ES-I3 (cell line): Measurements from ENCODE around the gene MCC.

ENCODE experiments used
- H3K36me3 ChIP-seq: 2 replicates; pipeline ENCODE4 v1.6.1; 2013; ENCODE audit warnings: mild to moderate bottlenecking, low read length, control low read depth, moderate library complexity; ENCODE audit not compliant: insufficient read depth
- H3K4me1 ChIP-seq: 2 replicates; pipeline ENCODE4 v1.6.1; 2013; ENCODE audit warnings: mild to moderate bottlenecking, control low read depth, low read length; ENCODE audit not compliant: insufficient read depth
- H3K9ac ChIP-seq: 2 replicates; pipeline ENCODE4 v1.6.1; 2013; ENCODE audit warnings: low read depth, mild to moderate bottlenecking, low read length, moderate library complexity
- H3K9me3 ChIP-seq: 2 replicates; pipeline ENCODE4 v1.6.1; 2013; ENCODE audit warnings: mild to moderate bottlenecking, low read length, moderate library complexity; ENCODE audit not compliant: control insufficient read depth, insufficient read depth

The MCC gene

GRCh38 chr5:113356487-113356886 lies 131.8 kb downstream of the MCC start:
- Histone ChIP-seq H3K9ac (no peak overlapping the region), H3K4me1 (no peaks in the 10 kb centered on the region), H3K36me3 (no peaks in the 10 kb centered on the region), H3K9me3 (no peaks in the 10 kb centered on the region)

- H3K36me3 ChIP-seq: no peaks in the 10 kb centered on the region
- no peaks in the 10 kb centered on the region for H3K9me3 ChIP-seq
- no peak overlapping the region for H3K9ac ChIP-seq
These were observed 134.2 kb downstream of the MCC start for GRCh38 chr5:113354055-113354454.

GRCh38 chr5:113347572-113347971 lies 140.7 kb downstream of the MCC start:
- Histone ChIP-seq H3K9ac (no peak overlapping the region), H3K4me1 (no peaks in the 10 kb centered on the region), H3K9me3 (no peaks in the 10 kb centered on the region), H3K36me3 (no peaks in the 10 kb centered on the region)

More at GRCh38 chr5:113354055-113354454, 134.2 kb downstream of the MCC start:
- H3K4me1 ChIP-seq: no peaks in the 10 kb centered on the region

GRCh38 chr5:113344973-113345940 lies 143.0 kb downstream of the MCC start:
- Histone ChIP-seq H3K36me3 (no peaks in the 10 kb centered on the region), H3K4me1 (no peaks in the 10 kb centered on the region), H3K9me3 (no peaks in the 10 kb centered on the region), H3K9ac (no peak overlapping the region)

- Histone ChIP-seq H3K9ac (no peak overlapping the region), H3K36me3 (no peaks in the 10 kb centered on the region), H3K4me1 (no peaks in the 10 kb centered on the region), H3K9me3 (no peaks in the 10 kb centered on the region)
These were observed 144.9 kb downstream of the MCC start for GRCh38 chr5:113343343-113343742.

- Histone ChIP-seq H3K9ac (no peak overlapping the region), H3K36me3 (no peaks in the 10 kb centered on the region), H3K4me1 (no peaks in the 10 kb centered on the region), H3K9me3 (no peaks in the 10 kb centered on the region)
These were observed 147.7 kb downstream of the MCC start for GRCh38 chr5:113340537-113340936.

- Histone ChIP-seq H3K9me3 (no peaks in the 10 kb centered on the region), H3K36me3 (no peaks in the 10 kb centered on the region), H3K9ac (no peak overlapping the region), H3K4me1 (no peaks in the 10 kb centered on the region)
These were observed 149.6 kb downstream of the MCC start for GRCh38 chr5:113338628-113339027.

- no peaks in the 10 kb centered on the region for H3K36me3 ChIP-seq
- H3K9me3 ChIP-seq: no peaks in the 10 kb centered on the region
- H3K4me1 ChIP-seq: no peaks in the 10 kb centered on the region
- H3K9ac ChIP-seq: no peak overlapping the region
These were observed 150.5 kb downstream of the MCC start for GRCh38 chr5:113337515-113338415.

GRCh38 chr5:113336975-113337374 lies 151.3 kb downstream of the MCC start:
- no peaks in the 10 kb centered on the region for H3K36me3 ChIP-seq
- H3K4me1 ChIP-seq: no peaks in the 10 kb centered on the region
- no peaks in the 10 kb centered on the region for H3K9me3 ChIP-seq
- no peak overlapping the region for H3K9ac ChIP-seq

GRCh38 chr5:113333411-113333810 lies 154.8 kb downstream of the MCC start:
- Histone ChIP-seq H3K36me3 (no peaks in the 10 kb centered on the region), H3K4me1 (0 out of 2 replicates have a peak, but pooled peaks cover 7% of the 10 kb centered on the region), H3K9ac (no peak overlapping the region), H3K9me3 (no peaks in the 10 kb centered on the region)

GRCh38 chr5:113331209-113331551 lies 157.1 kb downstream of the MCC start:
- no peaks in the 10 kb centered on the region for H3K36me3 ChIP-seq
- H3K4me1 ChIP-seq: 0 out of 2 replicates have a peak, but pooled peaks cover 7% of the 10 kb centered on the region
- H3K9me3 ChIP-seq: no peaks in the 10 kb centered on the region
- no peak overlapping the region for H3K9ac ChIP-seq

- no peaks in the 10 kb centered on the region for H3K36me3 ChIP-seq
- H3K9me3 ChIP-seq: no peaks in the 10 kb centered on the region
- H3K4me1 ChIP-seq: 0 out of 2 replicates have a peak, but pooled peaks cover 7% of the 10 kb centered on the region
- H3K9ac ChIP-seq: no peak overlapping the region
These were observed 157.6 kb downstream of the MCC start for GRCh38 chr5:113330533-113331208.

- Histone ChIP-seq H3K4me1 (0 out of 2 replicates have a peak, but pooled peaks cover 7% of the 10 kb centered on the region), H3K36me3 (no peaks in the 10 kb centered on the region), H3K9ac (no peak overlapping the region; the same call in 1 of the 2 replicates), H3K9me3 (no peaks in the 10 kb centered on the region)
These were observed 158.3 kb downstream of the MCC start for GRCh38 chr5:113329981-113330380.

- H3K36me3 ChIP-seq: no peaks in the 10 kb centered on the region
- H3K9ac ChIP-seq: no peak overlapping the region
- H3K4me1 ChIP-seq: 0 out of 2 replicates have a peak, but pooled peaks cover 2% of the 10 kb centered on the region
- no peaks in the 10 kb centered on the region for H3K9me3 ChIP-seq
These were observed 163.2 kb downstream of the MCC start for GRCh38 chr5:113325054-113325453.
